Right lobe of liver (tissue), 4 donors: ENCODE measurements around the gene MARCHF10.

ENCODE experiments used
- CTCF ChIP-seq, 4 donors: fragments of 200-600 bp in 3 of 4; fragments of 450-650 bp in 1 of 4; IDR thresholded peaks; one replicate each; pipeline versions ENCODE4 v1.5.1 to v1.8.0; 2016 to 2022; ENCODE audit warnings: antibody characterized with exemption in 4 of 4, mild to moderate bottlenecking in 2 of 4
- POLR2A ChIP-seq: fragments of 450-650 bp; IDR thresholded peaks from one replicate; pipeline ENCODE4 v1.6.1; 2017; ENCODE audit warnings: antibody characterized with exemption, mild to moderate bottlenecking
- donor health status: DM: no; HTN: no; CAD: no.
- donor health status: DM: no; HTN: no; CAD: no.
- donor health status: DM: no; HTN: yes; CAD: no.

GRCh38 chr17:62678214-62678919 lies 129.7 kb downstream of the MARCHF10 start:
- no peak for TF ChIP-seq CTCF (IDR thresholded peaks at IDR 0.05)
- no peak for TF ChIP-seq POLR2A
